H1 (cell line): ENCODE measurements around the gene ZNF845. TPM values are rescaled to one million over a fixed set of nuclear protein-coding genes. Genes with fewer than 3 reads are reported as not detected.

Experiments
- CTCF ChIA-PET: fragments of 300-600 bp; sonication (Branson Sonifier 250); formaldehyde crosslinking; loops from one replicate; lab custom pipeline; 2021; ENCODE audit not compliant: partially characterized antibody; lab: Charles Lee
- POLR2A ChIA-PET: fragments of 300-600 bp; sonication (Branson Sonifier 250); formaldehyde crosslinking; loops from one replicate; lab custom pipeline; 2021; ENCODE audit warnings: inconsistent platforms; ENCODE audit not compliant: partially characterized antibody; lab: Charles Lee
- DNase-seq, 2 experiments: peaks; one replicate each; pipeline versions ENCODE4 v3.0.0 to v3.0.0-alpha.2; 2010 to 2022; ENCODE audit warnings: low spot score in 2 of 2, low read depth in 1 of 2, mixed read lengths in 1 of 2
- FAIRE-seq: peaks from 2 replicates; lab custom pipeline; 2011; peaks lifted over from hg19 to GRCh38; lab: Jason Lieb, UNC
- H2AFZ ChIP-seq: 2 replicates; pipeline ENCODE4 v1.8.1; 2012; ENCODE audit warnings: low read length, inconsistent platforms
- H2AK5ac ChIP-seq: 2 replicates; pipeline ENCODE4 v1.6.1; 2013; ENCODE audit warnings: low read depth, low read length
- H2BK120ac ChIP-seq: replicated peaks from 2 replicates; pipeline ENCODE3; 2013; ENCODE audit warnings: low read depth, low read length, inconsistent platforms
- H2BK12ac ChIP-seq: 2 replicates; pipeline ENCODE4 v1.6.1; 2013; ENCODE audit warnings: low read depth, low read length
- H2BK15ac ChIP-seq: 2 replicates; pipeline ENCODE4 v1.6.1; 2013; ENCODE audit warnings: low read length
- H2BK20ac ChIP-seq: 2 replicates; pipeline ENCODE4 v1.6.1; 2013; ENCODE audit warnings: low read length
- H2BK5ac ChIP-seq: 2 replicates; pipeline ENCODE4 v1.6.1; 2013; ENCODE audit warnings: low read depth, low read length
- H3K14ac ChIP-seq: 2 replicates; pipeline ENCODE4 v1.6.1; 2013; ENCODE audit warnings: inconsistent platforms; ENCODE audit not compliant: insufficient read length
- H3K18ac ChIP-seq: 2 replicates; pipeline ENCODE4 v1.6.1; 2013; ENCODE audit warnings: low read length; ENCODE audit errors: extremely low read depth
- H3K23ac ChIP-seq: 2 replicates; pipeline ENCODE4 v1.6.1; 2013; ENCODE audit warnings: inconsistent platforms; ENCODE audit not compliant: insufficient read length
- H3K23me2 ChIP-seq: 2 replicates; pipeline ENCODE4 v1.6.1; 2013; ENCODE audit warnings: low read depth, low read length
- H3K27ac ChIP-seq: 2 replicates; pipeline ENCODE4 v1.6.1; 2011; ENCODE audit warnings: low read depth, low read length, inconsistent platforms
- H3K27me3 ChIP-seq, 4 experiments: replicated peaks in 1 of 4; 1 replicate in 1 of 4; 2 replicates in 3 of 4; pipeline versions ENCODE4 v1.6.1 to v1.8.1; 2011 to 2013; ENCODE audit warnings: low read length in 3 of 4, mild to moderate bottlenecking in 3 of 4, inconsistent platforms in 2 of 4, mixed read lengths in 2 of 4, moderate library complexity in 1 of 4; ENCODE audit not compliant: control insufficient read depth in 3 of 4, insufficient read depth in 3 of 4; ENCODE audit errors: extremely low read depth in 1 of 4
- H3K36me3 ChIP-seq, 4 experiments: 2 replicates each; pipeline versions ENCODE4 v1.6.1 to v1.8.1; 2011 to 2013; ENCODE audit warnings: mild to moderate bottlenecking in 4 of 4, low read length in 3 of 4, moderate library complexity in 2 of 4, control low read depth in 1 of 4, inconsistent platforms in 1 of 4; ENCODE audit not compliant: insufficient read depth in 4 of 4, control insufficient read depth in 2 of 4
- H3K4ac ChIP-seq: replicated peaks from 2 replicates; pipeline ENCODE3; 2013; ENCODE audit warnings: low read length, low read depth, mixed read lengths, inconsistent platforms; ENCODE audit not compliant: insufficient read length
- H3K4me1 ChIP-seq, 4 experiments: replicated peaks in 1 of 4; 1 replicate in 1 of 4; 2 replicates in 3 of 4; pipeline versions ENCODE4 v1.6.1 to v1.8.1; 2011 to 2013; ENCODE audit warnings: low read length in 3 of 4, inconsistent platforms in 2 of 4, mixed read lengths in 1 of 4; ENCODE audit not compliant: insufficient read depth in 4 of 4, control insufficient read depth in 3 of 4
- H3K4me2 ChIP-seq, 2 experiments: 2 replicates each; pipeline versions ENCODE4 v1.6.1 to v1.8.1; 2011 to 2013; ENCODE audit warnings: low read depth in 2 of 2, low read length in 2 of 2, control low read depth in 1 of 2, inconsistent platforms in 1 of 2, mild to moderate bottlenecking in 1 of 2; ENCODE audit not compliant: insufficient read depth in 1 of 2
- H3K4me3 ChIP-seq, 4 experiments: fragments of 200-600, 300-600 bp in 1 of 4; sonication (generic), shearing (Covaris generic), sonication (Bioruptor Twin) in 1 of 4; 2 replicates each; pipeline versions ENCODE4 v1.5.1 to v1.8.1; 2011 to 2016; ENCODE audit warnings: low read length in 4 of 4, low read depth in 3 of 4, control low read depth in 2 of 4, inconsistent platforms in 2 of 4, mild to moderate bottlenecking in 2 of 4, mixed read lengths in 1 of 4, moderate library complexity in 1 of 4; ENCODE audit not compliant: insufficient read depth in 2 of 4; ENCODE audit errors: extremely low read depth in 1 of 4
- H3K56ac ChIP-seq: replicated peaks from 2 replicates; pipeline ENCODE3; 2013; ENCODE audit warnings: low read depth, mild to moderate bottlenecking, mixed read lengths, low read length, inconsistent platforms; ENCODE audit not compliant: insufficient read length
- H3K79me1 ChIP-seq: 2 replicates; pipeline ENCODE4 v1.6.1; 2013; ENCODE audit warnings: low read depth, low read length, control low read depth
- H3K79me2 ChIP-seq, 2 experiments: 2 replicates each; pipeline versions ENCODE4 v1.6.1 to v1.8.1; 2012 to 2013; ENCODE audit warnings: low read length in 2 of 2, mild to moderate bottlenecking in 2 of 2, inconsistent platforms in 1 of 2; ENCODE audit not compliant: insufficient read depth in 2 of 2, control insufficient read depth in 1 of 2
- H3K9ac ChIP-seq, 4 experiments: replicated peaks in 1 of 4; 1 replicate in 1 of 4; 2 replicates in 3 of 4; pipeline versions ENCODE4 v1.6.1 to v1.8.1; 2011 to 2013; ENCODE audit warnings: low read depth in 3 of 4, low read length in 3 of 4, control low read depth in 2 of 4, mild to moderate bottlenecking in 2 of 4, moderate library complexity in 2 of 4, inconsistent platforms in 1 of 4; ENCODE audit errors: extremely low read depth in 1 of 4
- H3K9me3 ChIP-seq, 2 experiments: 2 replicates each; pipeline versions ENCODE4 v1.6.1 to v1.8.1; 2012 to 2013; ENCODE audit warnings: mild to moderate bottlenecking in 2 of 2, moderate library complexity in 2 of 2, control low read depth in 1 of 2, inconsistent platforms in 1 of 2, low read depth in 1 of 2, low read length in 1 of 2, mixed read lengths in 1 of 2; ENCODE audit not compliant: insufficient read depth in 2 of 2
- H4K20me1 ChIP-seq, 2 experiments: replicated peaks in 1 of 2; 2 replicates each; pipeline versions ENCODE3 to v1.8.1; 2011 to 2013; ENCODE audit warnings: inconsistent platforms in 2 of 2, low read length in 2 of 2, mild to moderate bottlenecking in 1 of 2; ENCODE audit not compliant: insufficient read depth in 2 of 2, control insufficient read depth in 1 of 2
- H4K5ac ChIP-seq: 2 replicates; pipeline ENCODE4 v1.6.1; 2013; ENCODE audit warnings: low read length, low read depth, mixed read lengths, inconsistent platforms; ENCODE audit not compliant: insufficient read length
- H4K8ac ChIP-seq: 2 replicates; pipeline ENCODE4 v1.8.0; 2013; ENCODE audit warnings: mild to moderate bottlenecking, moderate library complexity, low read length, inconsistent platforms; ENCODE audit not compliant: insufficient read depth; ENCODE audit errors: extremely low read depth
- H4K91ac ChIP-seq: replicated peaks from 2 replicates; pipeline ENCODE3; 2013; ENCODE audit warnings: low read length, mixed read lengths, inconsistent platforms; ENCODE audit not compliant: insufficient read length
- BACH1 ChIP-seq: IDR thresholded peaks from 2 replicates; pipeline ENCODE4 v1.6.1; 2012; ENCODE audit warnings: low read length, improper control_type of control experiment
- CREB1 ChIP-seq: IDR thresholded peaks from 2 replicates; pipeline ENCODE4 v1.6.1; 2012; ENCODE audit warnings: inconsistent platforms
- EP300 ChIP-seq, 2 experiments: IDR thresholded peaks; 1 replicate in 1 of 2; 2 replicates in 1 of 2; pipeline ENCODE4 v1.6.1; 2011 to 2012; ENCODE audit warnings: low read depth in 2 of 2, low read length in 2 of 2, mild to moderate bottlenecking in 2 of 2, borderline replicate concordance in 1 of 2, inconsistent platforms in 1 of 2, moderate library complexity in 1 of 2
- WGBS, 2 experiments: shearing (Covaris generic) in 1 of 2; methylation state at CpG; one replicate each; pipeline versions ENCODE4 v1.1.6 to v1.1.7; 2013 to 2015; ENCODE audit warnings: low lambda C conversion rate in 2 of 2, mixed read lengths in 2 of 2, inconsistent platforms in 1 of 2, low coverage in 1 of 2, missing lambda C conversion rate in 1 of 2; ENCODE audit not compliant: insufficient replicate concordance in 2 of 2, insufficient coverage in 1 of 2, insufficient read length in 1 of 2; ENCODE audit errors: extremely low coverage in 1 of 2, missing lambda C conversion rate in 1 of 2; 5-methylcytosine and 5-hydroxymethylcytosine counted together
- polyA plus RNA-seq, 7 experiments: library from polyadenylated mRNA; depleted of rRNA in 3 of 7; stranded (reverse) in 5 of 7; unstranded in 2 of 7; fragments of >200 nt in 5 of 7; fragments of 200-250 nt in 2 of 7; gene quantifications; 1 replicate in 5 of 7; 2 replicates in 1 of 7; 4 replicates in 1 of 7; pipeline versions ENCODE4 v1.2.1 to v1.2.3, GENCODE V29; 2011 to 2013; ENCODE audit warnings: missing spikeins in 2 of 7, mixed read lengths in 2 of 7
- total RNA-seq: library from RNA; stranded (reverse); fragmentation: NEBNext Ultra II Directional; extraction: Animal tissue kit (Norgen Biotek cat#: 25700); gene quantifications from 2 replicates; pipeline ENCODE4 v1.2.1, GENCODE V29; 2021
- TF ChIP-seq, protein P1 (sequence below), 3 experiments: IDR thresholded peaks; 1 replicate in 2 of 3; 2 replicates in 1 of 3; pipeline versions ENCODE4 v1.5.1 to v1.6.1; 2011; ENCODE audit warnings: low read length in 3 of 3, mild to moderate bottlenecking in 3 of 3, inconsistent platforms in 2 of 3, low read depth in 1 of 3, moderate library complexity in 1 of 3; ENCODE audit not compliant: insufficient read depth in 1 of 3; ENCODE audit errors: control extremely low read depth in 1 of 3

ZNF845 gene
- total and polyA plus RNA-seq, 2 of the 8 experiments (the other 6 are each of a cell fraction or from before 2014, with no cell fraction given), result 3.6 to 22.5 TPM

GRCh38 chr19:53311044-53311443 lies 22.5 kb upstream of the ZNF845 start:
- ChIA-PET CTCF (interaction anchor here (0.6 to 2.1 kb wide), 7 partner anchors 8 to 80 kb away, joined by 3 to 13 read pairs (median 3); no protein-coding TSS in a partner anchor), POLR2A (interaction anchor here (0.8 kb wide), 1 partner anchor 33 kb away, joined by 3 read pairs; no protein-coding TSS in a partner anchor)
- Histone ChIP-seq H2BK20ac (no peak overlapping the region), H2AK5ac (no peak overlapping the region), H3K79me1 (no peaks in the 10 kb centered on the region), H3K14ac (no peak overlapping the region), H2BK120ac (no peak overlapping the region), H3K27me3 (no peaks in the 10 kb centered on the region; a peak in 1 of 7 replicates), H3K23ac (no peak overlapping the region), H3K27ac (no peak overlapping the region), H3K23me2 (peaks cover 2% of the 10 kb centered on the region; the same call in 1 of the 2 replicates), H4K20me1 (no peaks in the 10 kb centered on the region), H4K5ac (no peak overlapping the region), H3K9me3 (no peaks in the 10 kb centered on the region), H4K91ac (no peak overlapping the region), H4K8ac (no peak overlapping the region), H3K4me1 (no peaks in the 10 kb centered on the region), H2BK5ac (no peak overlapping the region), H3K4ac (no peak overlapping the region), H3K9ac (no peak overlapping the region), H2BK12ac (no peak overlapping the region), H2AFZ (no peak overlapping the region), H3K56ac (no peak overlapping the region), H2BK15ac (no peak overlapping the region), H3K4me2 (no peak overlapping the region), H3K79me2 (no peaks in the 10 kb centered on the region), H3K18ac (no peak overlapping the region), H3K4me3 (no peak overlapping the region), H3K36me3 (no peaks in the 10 kb centered on the region)
- DNase-seq (no peak), FAIRE-seq (no peak)
- WGBS, 2 experiments, result 73% methylated on average over 11 of the region's 11 CpGs; no CpG with 5 or more reads in 1 of the 2 experiments
- TF ChIP-seq BACH1 (no peak), CREB1 (no peak), EP300 (IDR thresholded peaks at IDR 0.05; ENCODE audit: borderline replicate concordance in 1 of 2, low read depth in 2 of 2, low read length in 2 of 2) (no peak)
- TF ChIP-seq, protein P1, sequence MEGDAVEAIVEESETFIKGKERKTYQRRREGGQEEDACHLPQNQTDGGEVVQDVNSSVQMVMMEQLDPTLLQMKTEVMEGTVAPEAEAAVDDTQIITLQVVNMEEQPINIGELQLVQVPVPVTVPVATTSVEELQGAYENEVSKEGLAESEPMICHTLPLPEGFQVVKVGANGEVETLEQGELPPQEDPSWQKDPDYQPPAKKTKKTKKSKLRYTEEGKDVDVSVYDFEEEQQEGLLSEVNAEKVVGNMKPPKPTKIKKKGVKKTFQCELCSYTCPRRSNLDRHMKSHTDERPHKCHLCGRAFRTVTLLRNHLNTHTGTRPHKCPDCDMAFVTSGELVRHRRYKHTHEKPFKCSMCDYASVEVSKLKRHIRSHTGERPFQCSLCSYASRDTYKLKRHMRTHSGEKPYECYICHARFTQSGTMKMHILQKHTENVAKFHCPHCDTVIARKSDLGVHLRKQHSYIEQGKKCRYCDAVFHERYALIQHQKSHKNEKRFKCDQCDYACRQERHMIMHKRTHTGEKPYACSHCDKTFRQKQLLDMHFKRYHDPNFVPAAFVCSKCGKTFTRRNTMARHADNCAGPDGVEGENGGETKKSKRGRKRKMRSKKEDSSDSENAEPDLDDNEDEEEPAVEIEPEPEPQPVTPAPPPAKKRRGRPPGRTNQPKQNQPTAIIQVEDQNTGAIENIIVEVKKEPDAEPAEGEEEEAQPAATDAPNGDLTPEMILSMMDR (IDR thresholded peaks at IDR 0.05; ENCODE audit: control extremely low read depth in 1 of 3, insufficient read depth in 1 of 3, low read depth in 1 of 3, low read length in 3 of 3), result no peak
